ENCODE measurements around the gene TMEM266. TPM values are rescaled to one million over a fixed set of nuclear protein-coding genes. Genes with fewer than 3 reads are reported as not detected.

The TMEM266 gene
- total RNA-seq, 4 donors from 2014 or later, result 0.75 to 5.4 TPM; not detected in 2

DNA sequence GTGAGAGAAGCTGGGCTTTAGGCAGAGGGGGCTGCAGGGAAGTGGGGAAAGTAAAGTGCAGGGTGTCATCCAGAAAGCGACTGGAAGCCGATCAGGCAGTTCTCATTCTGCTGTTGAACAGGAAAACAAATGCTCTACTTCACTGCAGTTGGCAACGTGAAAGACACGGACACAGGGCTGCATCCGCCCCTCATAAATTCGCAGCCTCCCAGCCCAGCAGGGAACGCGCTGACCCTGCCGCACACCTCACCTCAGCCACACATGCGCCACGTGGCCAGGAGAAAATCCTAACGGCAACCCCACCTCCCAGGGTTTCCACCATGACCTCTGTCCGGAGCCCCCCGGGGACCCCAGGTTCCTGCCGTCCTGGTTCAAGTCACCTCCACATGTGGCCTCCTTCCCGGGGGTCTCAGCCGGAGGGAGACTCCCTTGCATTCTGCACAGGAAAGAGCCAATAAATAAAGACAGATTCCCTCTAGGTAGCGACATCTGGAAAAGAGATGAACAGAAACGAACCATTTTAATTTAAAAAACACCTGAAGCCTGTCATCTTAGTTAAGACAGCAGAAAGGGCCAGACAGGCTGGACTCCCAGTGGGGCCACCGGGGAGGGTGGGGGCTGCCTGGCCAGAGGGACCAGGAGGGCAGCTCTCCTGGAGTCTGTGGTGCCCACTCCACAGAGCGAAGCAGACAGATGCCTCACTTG, 118.7 kb downstream of the TMEM266 start:
- TF ChIP-seq, protein P1, sequence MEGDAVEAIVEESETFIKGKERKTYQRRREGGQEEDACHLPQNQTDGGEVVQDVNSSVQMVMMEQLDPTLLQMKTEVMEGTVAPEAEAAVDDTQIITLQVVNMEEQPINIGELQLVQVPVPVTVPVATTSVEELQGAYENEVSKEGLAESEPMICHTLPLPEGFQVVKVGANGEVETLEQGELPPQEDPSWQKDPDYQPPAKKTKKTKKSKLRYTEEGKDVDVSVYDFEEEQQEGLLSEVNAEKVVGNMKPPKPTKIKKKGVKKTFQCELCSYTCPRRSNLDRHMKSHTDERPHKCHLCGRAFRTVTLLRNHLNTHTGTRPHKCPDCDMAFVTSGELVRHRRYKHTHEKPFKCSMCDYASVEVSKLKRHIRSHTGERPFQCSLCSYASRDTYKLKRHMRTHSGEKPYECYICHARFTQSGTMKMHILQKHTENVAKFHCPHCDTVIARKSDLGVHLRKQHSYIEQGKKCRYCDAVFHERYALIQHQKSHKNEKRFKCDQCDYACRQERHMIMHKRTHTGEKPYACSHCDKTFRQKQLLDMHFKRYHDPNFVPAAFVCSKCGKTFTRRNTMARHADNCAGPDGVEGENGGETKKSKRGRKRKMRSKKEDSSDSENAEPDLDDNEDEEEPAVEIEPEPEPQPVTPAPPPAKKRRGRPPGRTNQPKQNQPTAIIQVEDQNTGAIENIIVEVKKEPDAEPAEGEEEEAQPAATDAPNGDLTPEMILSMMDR (IDR thresholded peaks at IDR 0.05; ENCODE audit: low read depth), result no peak

DNA sequence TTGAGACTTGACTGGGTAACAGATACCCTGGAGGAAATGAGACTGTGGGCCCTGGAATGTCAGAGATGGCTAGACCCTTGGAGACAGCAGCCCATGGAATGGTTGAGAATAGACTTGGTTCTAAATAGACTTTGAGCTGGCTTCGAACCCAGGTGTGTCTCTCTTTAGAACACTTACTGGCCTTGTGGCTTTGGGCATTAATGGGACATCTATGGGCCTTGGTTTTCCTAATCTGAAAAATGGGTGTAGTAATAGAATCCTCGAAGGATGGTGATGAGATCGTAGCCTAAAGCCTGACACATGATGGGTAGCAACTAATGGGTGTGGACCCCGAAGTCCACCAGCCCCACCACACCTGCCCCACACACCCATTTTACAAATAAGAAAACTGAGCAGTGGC, 119.2 kb downstream of the TMEM266 start:
- TF ChIP-seq, protein P1 (IDR thresholded peaks at IDR 0.05; ENCODE audit: low read depth), result no peak

DNA sequence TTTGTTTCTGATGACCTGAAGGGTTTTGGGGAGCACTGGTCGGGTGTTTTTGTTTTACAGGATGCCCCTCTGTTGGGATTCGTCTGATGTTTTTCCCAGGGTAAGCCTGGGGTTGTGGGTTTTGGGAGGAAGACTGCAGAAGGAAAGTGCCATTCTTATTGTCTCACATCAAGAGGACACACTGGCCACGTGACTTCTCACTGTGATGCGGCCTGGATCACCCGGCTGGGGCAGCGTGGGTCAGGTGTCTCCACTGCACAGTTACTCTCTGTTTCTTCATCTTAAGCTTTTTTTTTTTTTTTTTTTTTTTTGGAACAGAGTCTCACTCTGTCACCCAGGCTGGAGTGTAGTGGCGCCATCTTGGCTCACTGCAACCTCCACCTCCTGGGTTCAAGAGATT, 120.5 kb downstream of the TMEM266 start:
- TF ChIP-seq, protein P1 (IDR thresholded peaks at IDR 0.05; ENCODE audit: low read depth), result no peak

DNA sequence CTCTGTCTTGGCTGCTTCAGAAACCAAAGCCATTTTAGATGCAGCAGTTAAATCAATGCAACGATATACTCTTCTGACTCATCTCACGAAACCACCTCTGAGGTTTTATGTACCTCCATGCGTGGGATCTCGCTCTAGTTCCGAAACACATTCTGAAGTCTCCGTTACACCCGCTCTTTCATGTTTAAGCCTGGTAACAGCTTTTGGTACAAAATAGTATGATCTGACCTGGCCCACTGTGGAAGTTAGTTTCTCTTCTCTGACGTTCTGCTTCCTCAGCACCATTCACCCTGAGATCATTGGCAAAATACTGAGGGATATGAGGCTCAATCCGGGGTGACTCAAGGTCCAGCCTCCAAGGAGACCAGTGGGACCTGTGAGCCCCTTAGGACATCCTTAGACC, 121.9 kb downstream of the TMEM266 start:
- TF ChIP-seq, protein P1 (IDR thresholded peaks at IDR 0.05; ENCODE audit: low read depth), result no peak

DNA sequence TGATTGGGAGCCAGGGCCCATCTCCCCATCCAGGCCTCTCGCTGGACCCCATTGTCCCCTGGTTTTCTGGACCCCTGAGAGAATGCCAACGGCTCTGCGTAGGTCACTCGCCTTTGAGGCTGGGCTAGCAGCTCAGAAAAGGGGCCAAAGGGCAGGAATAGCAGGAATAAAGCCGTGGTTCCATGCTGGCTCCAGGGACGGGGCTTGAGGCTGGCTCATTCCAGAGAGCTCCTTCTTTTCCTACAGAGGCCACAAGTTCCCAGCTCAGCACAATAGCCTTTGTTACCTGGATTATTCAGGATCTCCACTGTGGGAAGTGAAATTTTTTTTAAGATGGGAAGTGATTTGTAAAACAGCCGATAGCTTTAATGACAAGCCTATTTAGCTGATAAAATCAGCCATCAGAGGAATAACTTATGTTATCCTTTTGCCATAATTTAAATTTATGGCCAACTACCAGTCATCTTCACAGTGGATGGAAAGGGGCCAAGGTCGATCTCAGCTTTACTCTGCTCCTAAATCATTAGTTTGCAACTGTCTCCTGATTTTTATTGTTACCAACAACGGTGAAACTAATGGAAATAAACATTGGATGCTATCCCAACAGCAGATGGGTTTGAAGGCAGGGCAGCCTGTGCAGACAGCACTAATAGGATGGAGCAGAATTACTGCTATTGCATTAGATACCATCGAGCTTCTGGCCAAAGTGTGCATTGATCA, 124.3 kb downstream of the TMEM266 start:
- TF ChIP-seq, protein P1 (IDR thresholded peaks at IDR 0.05; ENCODE audit: low read depth), result no peak

DNA sequence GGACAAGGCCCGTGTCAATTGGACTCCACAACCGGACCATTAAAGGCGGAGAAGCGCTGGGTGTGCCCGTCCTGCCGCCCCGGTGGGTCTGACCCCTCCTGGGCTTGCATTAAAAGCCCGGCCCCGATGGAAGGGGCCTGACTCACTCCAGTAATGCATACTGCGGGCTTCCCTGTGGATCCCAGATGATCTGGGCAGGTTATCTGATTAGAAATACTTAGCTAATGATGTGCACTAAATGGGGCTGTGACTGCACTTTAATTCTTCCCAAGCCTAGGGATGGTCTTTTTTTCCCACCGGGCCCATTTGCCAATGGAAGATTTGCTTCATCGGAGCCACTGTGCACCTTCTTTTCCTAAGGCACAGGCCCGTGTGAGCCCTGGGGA, 124.9 kb downstream of the TMEM266 start:
- TF ChIP-seq, protein P1 (IDR thresholded peaks at IDR 0.05; ENCODE audit: low read depth), result no peak

DNA sequence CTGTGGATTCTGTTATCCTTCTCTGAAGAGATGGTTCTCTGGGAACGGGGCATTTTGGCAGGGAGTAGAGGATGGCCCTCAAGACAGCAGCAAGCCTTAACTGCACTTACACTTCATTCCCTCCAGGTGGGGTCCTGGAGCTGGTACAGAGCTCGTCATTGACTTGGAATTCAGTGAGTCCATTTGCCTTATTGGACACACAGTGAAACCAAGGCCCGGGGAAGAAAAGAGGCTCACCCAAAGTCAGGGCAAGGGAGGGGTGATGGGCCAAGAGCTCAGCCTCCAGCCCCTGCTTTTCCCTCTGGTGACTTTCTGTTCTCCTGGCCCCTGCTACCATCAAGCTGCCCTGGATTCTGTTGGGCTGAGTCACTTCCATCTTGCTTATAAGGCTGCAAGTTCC, 125.9 kb downstream of the TMEM266 start:
- TF ChIP-seq, protein P1 (IDR thresholded peaks at IDR 0.05; ENCODE audit: low read depth), result no peak

All from subcutaneous adipose tissue (tissue), 4 donors.